Measurements from ENCODE around the gene RFT1.

Gene RFT1

DNA sequence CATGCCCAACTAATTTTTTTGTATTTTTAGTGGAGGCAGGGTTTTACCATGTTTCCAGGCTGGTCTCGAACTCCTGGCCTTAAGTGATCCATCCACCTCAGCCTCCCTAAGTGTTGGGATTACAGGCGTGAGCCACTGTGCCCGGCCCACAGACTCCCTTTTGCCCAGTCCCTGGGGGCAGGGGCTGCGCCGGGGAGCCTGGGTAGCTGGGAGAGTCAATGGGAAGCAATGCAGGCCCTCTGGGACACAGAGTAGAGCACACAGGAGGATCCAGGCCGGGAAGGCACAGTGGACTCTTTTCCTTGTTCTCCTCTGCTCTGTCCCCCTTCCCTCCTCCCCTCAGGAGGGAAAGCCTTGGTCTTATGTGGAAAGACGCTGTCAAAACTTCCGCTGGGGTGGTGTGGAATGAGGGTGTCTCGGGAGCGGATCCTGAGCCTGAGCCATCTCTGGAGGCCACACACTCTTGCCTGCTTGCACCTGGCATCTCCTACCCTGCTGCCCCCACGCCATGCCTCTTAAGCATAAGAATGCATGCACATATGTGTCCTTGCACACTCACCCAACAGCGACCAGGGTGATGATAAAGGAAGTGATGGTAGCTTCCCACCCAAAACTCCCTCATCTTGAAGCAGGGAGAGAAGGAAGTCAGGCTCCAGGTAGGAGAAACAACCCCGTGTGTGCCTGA is 18.9 kb upstream of the RFT1 start:
- no peak for DNase-seq (ENCODE audit: low read depth, low spot score)
- Histone ChIP-seq H3K27ac (no peak overlapping the region), H3K9me3 (ENCODE audit: low read depth, low read length) (no peaks in the 10 kb centered on the region), H3K9ac (ENCODE audit: insufficient read length) (no peak overlapping the region), H3K36me3 (ENCODE audit: insufficient read depth, low read length) (no peaks in the 10 kb centered on the region), H3K4me3 (no peak overlapping the region)
- TF ChIP-seq FOXP2 (optimal IDR thresholded peaks at IDR 0.05; ENCODE audit: control extremely low read depth, extremely low read length, insufficient read depth) (no peak), EZH2 (IDR thresholded peaks at IDR 0.05) (no peak), POLR2AphosphoS5 (IDR thresholded peaks at IDR 0.05; ENCODE audit: borderline replicate concordance, low read depth, low read length) (no peak)

DNA sequence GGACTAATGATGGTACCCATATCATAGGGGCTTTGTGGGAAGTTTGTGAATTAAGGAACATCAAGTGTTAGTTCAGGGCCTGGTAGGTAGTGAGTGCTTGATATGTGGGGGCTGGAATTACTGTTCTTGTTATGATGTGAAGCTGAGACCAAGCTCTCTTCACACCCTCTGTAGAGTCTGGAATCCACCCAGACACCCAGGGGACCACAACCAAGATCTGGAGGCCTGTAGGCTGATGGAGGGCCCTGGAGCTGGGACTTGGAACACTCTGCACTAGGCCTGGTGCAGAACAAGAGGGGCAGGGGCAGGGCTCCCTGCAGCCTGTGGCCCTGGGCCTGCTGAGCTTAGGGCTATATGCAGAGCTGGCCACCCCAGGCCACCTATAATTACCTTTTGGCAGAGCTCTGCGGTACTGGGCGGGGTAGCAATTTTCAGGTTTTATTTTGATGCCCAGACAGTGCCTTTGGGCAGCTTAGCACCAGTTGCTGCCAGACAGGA is 17.7 kb upstream of the RFT1 start:
- H3K9me3 ChIP-seq (ENCODE audit: low read depth, low read length) = no peaks in the 10 kb centered on the region
- H3K36me3 ChIP-seq (ENCODE audit: insufficient read depth, low read length) = no peaks in the 10 kb centered on the region
- no peak for DNase-seq (ENCODE audit: low read depth, low spot score)
- no peak overlapping the region for H3K4me3 ChIP-seq
- TF ChIP-seq POLR2AphosphoS5 (IDR thresholded peaks at IDR 0.05; ENCODE audit: borderline replicate concordance, low read depth, low read length) = no peak
- TF ChIP-seq EZH2 (IDR thresholded peaks at IDR 0.05) = no peak
- TF ChIP-seq FOXP2 (optimal IDR thresholded peaks at IDR 0.05; ENCODE audit: control extremely low read depth, extremely low read length, insufficient read depth) = no peak
- no peak overlapping the region for H3K27ac ChIP-seq
- no peak overlapping the region for H3K9ac ChIP-seq (ENCODE audit: insufficient read length)

DNA sequence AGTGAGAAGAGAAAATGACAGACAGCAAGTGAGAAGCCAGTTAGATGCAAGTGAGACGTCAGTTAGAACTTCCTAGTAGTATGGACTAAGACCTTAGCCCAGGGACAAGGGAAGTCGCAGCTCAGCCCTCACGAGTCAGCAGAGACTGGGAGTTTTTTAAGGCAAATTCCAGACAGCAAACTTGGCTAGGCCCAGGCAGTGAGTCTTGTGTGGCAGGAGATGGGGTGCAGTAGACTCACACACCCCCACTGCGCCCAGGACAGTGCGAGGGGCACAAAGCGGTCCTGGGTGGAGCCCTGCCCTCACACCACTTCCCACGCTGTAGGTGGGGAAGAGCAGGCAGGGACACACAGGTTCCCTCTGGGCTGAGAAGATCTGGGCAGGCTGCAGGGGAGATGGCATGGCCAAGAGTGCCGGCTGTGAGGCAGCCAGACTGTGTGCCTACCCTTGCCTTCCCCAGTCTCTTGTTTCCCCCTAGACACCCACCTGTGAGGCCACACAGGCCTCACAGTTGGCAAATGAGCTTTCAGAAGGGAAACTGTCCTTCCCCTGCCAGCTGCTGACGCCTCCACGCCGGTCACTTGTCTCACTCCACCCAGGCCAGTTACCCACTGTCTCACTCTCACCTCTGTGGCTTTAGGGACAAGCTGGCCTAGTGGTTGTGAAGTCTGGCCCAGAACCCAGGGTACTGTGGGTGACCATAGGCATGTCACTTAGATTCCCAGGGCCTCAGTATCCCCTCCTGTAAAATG is 17.1 kb upstream of the RFT1 start:
- Histone ChIP-seq H3K4me3 (no peak overlapping the region), H3K9me3 (ENCODE audit: low read depth, low read length) (no peaks in the 10 kb centered on the region), H3K27ac (no peak overlapping the region), H3K36me3 (ENCODE audit: insufficient read depth, low read length) (no peaks in the 10 kb centered on the region), H3K9ac (ENCODE audit: insufficient read length) (no peak overlapping the region)
- no peak for DNase-seq (ENCODE audit: low read depth, low spot score)
- no peak for TF ChIP-seq FOXP2 (optimal IDR thresholded peaks at IDR 0.05; ENCODE audit: control extremely low read depth, extremely low read length, insufficient read depth)
- TF ChIP-seq EZH2 (IDR thresholded peaks at IDR 0.05) = no peak
- no peak for TF ChIP-seq POLR2AphosphoS5 (IDR thresholded peaks at IDR 0.05; ENCODE audit: borderline replicate concordance, low read depth, low read length)

DNA sequence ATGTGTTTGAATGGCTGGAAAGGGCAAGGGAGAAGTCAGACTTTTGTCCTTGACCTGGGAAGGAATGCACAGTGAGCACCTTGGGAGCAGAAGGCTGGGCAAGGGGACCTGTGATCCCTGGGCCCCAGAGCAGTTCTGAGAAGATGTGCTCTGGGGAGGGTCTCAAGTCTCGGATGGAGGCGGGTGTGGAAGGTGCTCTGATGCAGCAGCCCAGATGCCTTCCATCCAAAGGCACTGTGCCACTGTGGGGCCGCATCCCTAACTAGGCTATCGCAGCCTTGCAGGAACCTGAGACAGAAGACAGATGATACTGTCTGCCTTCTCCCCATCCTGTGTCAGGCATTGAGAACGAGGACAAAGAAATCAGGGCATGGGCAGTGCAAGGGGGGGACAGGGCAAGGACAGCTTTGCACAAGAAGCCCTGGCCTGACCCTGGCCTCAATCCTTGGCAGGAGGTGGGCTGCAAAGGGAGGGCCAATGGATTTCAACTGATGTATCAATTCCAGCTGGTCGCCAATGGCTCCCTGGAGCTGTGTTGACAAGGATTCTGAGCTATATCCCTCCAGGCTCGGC is 16.2 kb upstream of the RFT1 start:
- no peak overlapping the region for H3K27ac ChIP-seq

DNA sequence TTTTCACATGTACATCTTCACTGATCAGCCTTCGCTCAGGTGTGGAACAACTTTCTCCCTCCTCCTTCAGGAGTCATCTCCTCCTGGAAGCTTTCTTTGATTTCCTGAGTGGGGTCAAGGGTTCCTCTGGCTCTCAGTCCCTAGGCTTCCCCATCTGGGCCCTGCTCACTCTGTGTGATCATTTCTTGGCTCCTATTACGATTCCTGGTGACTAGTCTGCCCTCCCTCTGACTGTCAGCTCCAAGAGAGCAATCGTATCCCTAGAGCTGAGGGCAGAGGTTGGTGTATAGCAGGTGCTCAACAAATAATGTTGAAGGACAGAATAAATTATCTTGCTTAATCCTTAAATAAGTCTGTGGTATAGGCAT is 15.5 kb upstream of the RFT1 start:
- Histone ChIP-seq H3K36me3 (ENCODE audit: insufficient read depth, low read length) (no peaks in the 10 kb centered on the region), H3K27ac (no peak overlapping the region)

More for the DNA sequence above, 16.2 kb upstream of the RFT1 start:
- no peaks in the 10 kb centered on the region for H3K36me3 ChIP-seq (ENCODE audit: insufficient read depth, low read length)
- DNase-seq (ENCODE audit: low read depth, low spot score) = no peak
- no peak overlapping the region for H3K4me3 ChIP-seq
- H3K9ac ChIP-seq (ENCODE audit: insufficient read length) = no peak overlapping the region
- H3K9me3 ChIP-seq (ENCODE audit: low read depth, low read length) = no peaks in the 10 kb centered on the region
- TF ChIP-seq POLR2AphosphoS5 (IDR thresholded peaks at IDR 0.05; ENCODE audit: borderline replicate concordance, low read depth, low read length) = no peak

GRCh38 chr3:53144862-53145712 is 14.9 kb upstream of the RFT1 start:
- Histone ChIP-seq H3K27ac (no peak overlapping the region), H3K4me3 (no peak overlapping the region), H3K36me3 (ENCODE audit: insufficient read depth, low read length) (no peaks in the 10 kb centered on the region), H3K9ac (ENCODE audit: insufficient read length) (no peak overlapping the region), H3K9me3 (ENCODE audit: low read depth, low read length) (no peaks in the 10 kb centered on the region)
- DNase-seq (ENCODE audit: low read depth, low spot score) = no peak
- no peak for TF ChIP-seq FOXP2 (optimal IDR thresholded peaks at IDR 0.05; ENCODE audit: control extremely low read depth, extremely low read length, insufficient read depth)
- no peak for TF ChIP-seq POLR2AphosphoS5 (IDR thresholded peaks at IDR 0.05; ENCODE audit: borderline replicate concordance, low read depth, low read length)
- no peak for TF ChIP-seq EZH2 (IDR thresholded peaks at IDR 0.05)

More for the DNA sequence above, 15.5 kb upstream of the RFT1 start:
- H3K9ac ChIP-seq (ENCODE audit: insufficient read length) = no peak overlapping the region
- H3K9me3 ChIP-seq (ENCODE audit: low read depth, low read length) = no peaks in the 10 kb centered on the region
- TF ChIP-seq FOXP2 (optimal IDR thresholded peaks at IDR 0.05; ENCODE audit: control extremely low read depth, extremely low read length, insufficient read depth) (no peak), POLR2AphosphoS5 (IDR thresholded peaks at IDR 0.05; ENCODE audit: borderline replicate concordance, low read depth, low read length) (no peak), EZH2 (IDR thresholded peaks at IDR 0.05) (no peak)
- no peak overlapping the region for H3K4me3 ChIP-seq
- DNase-seq (ENCODE audit: low read depth, low spot score) = no peak

GRCh38 chr3:53144446-53144845 is 14.2 kb upstream of the RFT1 start:
- Histone ChIP-seq H3K9me3 (ENCODE audit: low read depth, low read length) (no peaks in the 10 kb centered on the region), H3K4me3 (no peak overlapping the region), H3K27ac (no peak overlapping the region), H3K36me3 (ENCODE audit: insufficient read depth, low read length) (no peaks in the 10 kb centered on the region), H3K9ac (ENCODE audit: insufficient read length) (no peak overlapping the region)
- no peak for DNase-seq (ENCODE audit: low read depth, low spot score)
- TF ChIP-seq FOXP2 (optimal IDR thresholded peaks at IDR 0.05; ENCODE audit: control extremely low read depth, extremely low read length, insufficient read depth) = no peak
- no peak for TF ChIP-seq POLR2AphosphoS5 (IDR thresholded peaks at IDR 0.05; ENCODE audit: borderline replicate concordance, low read depth, low read length)
- TF ChIP-seq EZH2 (IDR thresholded peaks at IDR 0.05) = no peak

GRCh38 chr3:53142986-53143385 is 12.8 kb upstream of the RFT1 start:
- no peak for DNase-seq (ENCODE audit: low read depth, low spot score)
- Histone ChIP-seq H3K36me3 (ENCODE audit: insufficient read depth, low read length) (no peaks in the 10 kb centered on the region), H3K4me3 (no peak overlapping the region), H3K27ac (no peak overlapping the region), H3K9ac (ENCODE audit: insufficient read length) (no peak overlapping the region), H3K9me3 (ENCODE audit: low read depth, low read length) (no peaks in the 10 kb centered on the region)
- TF ChIP-seq FOXP2 (optimal IDR thresholded peaks at IDR 0.05; ENCODE audit: control extremely low read depth, extremely low read length, insufficient read depth) (no peak), EZH2 (IDR thresholded peaks at IDR 0.05) (no peak), POLR2AphosphoS5 (IDR thresholded peaks at IDR 0.05; ENCODE audit: borderline replicate concordance, low read depth, low read length) (no peak)
